ENCODE results near the gene SARDH.

GRCh38 chr9:133754688-133755227 lies 16.6 kb upstream of the SARDH start:
- TF ChIP-seq CTCF (IDR thresholded peaks at IDR 0.05): no peak
- no peak for TF ChIP-seq POLR2A (IDR thresholded peaks at IDR 0.05)
